Spleen (tissue), 7 donors: Measurements from ENCODE around the gene LCN2.

Experiments
- CTCF ChIP-seq, 11 experiments: fragments of 200-600 bp in 7 of 11; fragments of 450-650 bp in 4 of 11; sonication (generic) in 4 of 11; IDR thresholded peaks in 8 of 11; conservative IDR thresholded peaks in 3 of 11; 1 replicate in 7 of 11; 2 replicates in 4 of 11; pipeline versions ENCODE4 v1.4.0 to v1.8.0; 2016 to 2021; ENCODE audit warnings: antibody characterized with exemption in 11 of 11, inconsistent platforms in 4 of 11, mild to moderate bottlenecking in 1 of 11
- POLR2AphosphoS5 ChIP-seq, 3 donors: sonication (generic); formaldehyde crosslinking; IDR thresholded peaks; one replicate each; pipeline ENCODE4 v1.5.1; 2017; ENCODE audit warnings: antibody characterized with exemption in 3 of 3
- donor health status: DM: no; HTN: no; CAD: no; lungs with moderate emphysema.
- donor health status: DM: no; HTN: no; CAD: no.
- donor health status: DM: no; HTN: no; CAD: no.

GRCh38 chr9:128182893-128183588, 33.8 kb downstream of the LCN2 start:
- TF ChIP-seq CTCF (IDR thresholded peaks at IDR 0.05 in 8 of 11, conservative IDR thresholded peaks at IDR 0.05 in 3 of 11): no peak
- no peak for TF ChIP-seq POLR2AphosphoS5 (IDR thresholded peaks at IDR 0.05)
